ENCODE results near the gene CAMK2G. TPM values are rescaled to one million over a fixed set of nuclear protein-coding genes. Genes with fewer than 3 reads are reported as not detected.

CAMK2G gene
- total and polyA plus RNA-seq, 2 experiments from 2014 or later, result 30.6 to 34.1 TPM

DNA sequence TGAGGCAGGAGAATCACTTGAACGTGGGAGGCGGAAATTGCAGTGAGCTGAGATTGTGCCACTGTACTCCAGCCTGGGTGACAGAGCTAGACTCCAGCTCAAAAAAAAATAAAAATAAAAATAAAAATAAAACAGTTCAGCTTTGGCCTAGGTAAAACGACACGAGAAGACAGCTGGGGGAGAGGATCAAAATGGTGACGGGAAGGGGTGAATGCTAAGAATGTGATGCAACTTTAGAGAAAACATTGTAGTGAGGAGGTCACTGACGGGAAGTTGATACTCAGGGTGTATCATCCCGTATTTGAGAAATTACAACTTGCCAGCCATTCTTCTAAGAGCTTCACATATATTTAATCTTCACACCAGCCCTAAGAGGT is 64.0 kb downstream of the CAMK2G start:
- Histone ChIP-seq H3K27me3 (ENCODE audit: insufficient read depth) (no peaks in the 10 kb centered on the region), H3K4me2 (peak overlapping the region; percentile 84), H3K36me3 (ENCODE audit: insufficient read depth) (peaks cover 3% of the 10 kb centered on the region; the same call in 1 of the 2 replicates), H3K4me3 (peak overlapping the region; percentile 84), H3K79me2 (replicated peaks; ENCODE audit: insufficient read depth) (no peaks in the 10 kb centered on the region), H3K9me2 (ENCODE audit: insufficient read depth) (no peaks in the 10 kb centered on the region), H4K20me1 (replicated peaks; ENCODE audit: insufficient read depth) (peaks cover 9% of the 10 kb centered on the region), H3F3A (replicated peaks; ENCODE audit: low read depth) (0 out of 2 replicates have a peak, but pooled peaks cover 13% of the 10 kb centered on the region), H3K27ac (ENCODE audit: low read depth) (no peak overlapping the region), H2AFZ (peak overlapping the region; percentile 87; the same call in 1 of the 2 replicates), H3K4me1 (ENCODE audit: insufficient read depth) (peaks cover 7% of the 10 kb centered on the region)
- Mint-ChIP-seq H3K4me3 (peak overlapping the region; percentile 79), H3K4me1 (peaks cover 13% of the 10 kb centered on the region), H3K27me3 (ENCODE audit: insufficient read depth, low read depth, poor library complexity) (peaks cover 18% of the 10 kb centered on the region), H3K9me3 (no peaks in the 10 kb centered on the region), H3K27ac (no peak overlapping the region), H3K36me3 (ENCODE audit: low read depth) (peaks cover 41% of the 10 kb centered on the region)
- TF ChIP-seq NANOG (IDR thresholded peaks at IDR 0.05; ENCODE audit: borderline replicate concordance) (no peak), CREB1 (CRISPR knock-in tag; IDR thresholded peaks at IDR 0.05; ENCODE audit: low read depth) (no peak), JUNB (IDR thresholded peaks at IDR 0.05; ENCODE audit: unreplicated experiment) (no peak), ZNF331 (CRISPR knock-in tag; IDR thresholded peaks at IDR 0.05; ENCODE audit: low read depth) (no peak), STAT1 (IDR thresholded peaks at IDR 0.05; ENCODE audit: unreplicated experiment) (no peak), EZH2phosphoT487 (IDR thresholded peaks at IDR 0.05; ENCODE audit: unreplicated experiment) (no peak), CTCF (conservative IDR thresholded peaks at IDR 0.05; ENCODE audit: low read depth in 2 of 2) (no peak), ZNF462 (CRISPR knock-in tag; IDR thresholded peaks at IDR 0.05) (no peak), POLR2AphosphoS5 (IDR thresholded peaks at IDR 0.05; ENCODE audit: low read depth) (no peak), ZNF114 (CRISPR knock-in tag; IDR thresholded peaks at IDR 0.05) (no peak), EZH2 (IDR thresholded peaks at IDR 0.05; ENCODE audit: low read depth, unreplicated experiment) (no peak)
- TF ChIP-seq, protein P1, sequence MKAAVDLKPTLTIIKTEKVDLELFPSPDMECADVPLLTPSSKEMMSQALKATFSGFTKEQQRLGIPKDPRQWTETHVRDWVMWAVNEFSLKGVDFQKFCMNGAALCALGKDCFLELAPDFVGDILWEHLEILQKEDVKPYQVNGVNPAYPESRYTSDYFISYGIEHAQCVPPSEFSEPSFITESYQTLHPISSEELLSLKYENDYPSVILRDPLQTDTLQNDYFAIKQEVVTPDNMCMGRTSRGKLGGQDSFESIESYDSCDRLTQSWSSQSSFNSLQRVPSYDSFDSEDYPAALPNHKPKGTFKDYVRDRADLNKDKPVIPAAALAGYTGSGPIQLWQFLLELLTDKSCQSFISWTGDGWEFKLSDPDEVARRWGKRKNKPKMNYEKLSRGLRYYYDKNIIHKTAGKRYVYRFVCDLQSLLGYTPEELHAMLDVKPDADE (IDR thresholded peaks at IDR 0.05), result no peak
- TF ChIP-seq, protein P2, sequence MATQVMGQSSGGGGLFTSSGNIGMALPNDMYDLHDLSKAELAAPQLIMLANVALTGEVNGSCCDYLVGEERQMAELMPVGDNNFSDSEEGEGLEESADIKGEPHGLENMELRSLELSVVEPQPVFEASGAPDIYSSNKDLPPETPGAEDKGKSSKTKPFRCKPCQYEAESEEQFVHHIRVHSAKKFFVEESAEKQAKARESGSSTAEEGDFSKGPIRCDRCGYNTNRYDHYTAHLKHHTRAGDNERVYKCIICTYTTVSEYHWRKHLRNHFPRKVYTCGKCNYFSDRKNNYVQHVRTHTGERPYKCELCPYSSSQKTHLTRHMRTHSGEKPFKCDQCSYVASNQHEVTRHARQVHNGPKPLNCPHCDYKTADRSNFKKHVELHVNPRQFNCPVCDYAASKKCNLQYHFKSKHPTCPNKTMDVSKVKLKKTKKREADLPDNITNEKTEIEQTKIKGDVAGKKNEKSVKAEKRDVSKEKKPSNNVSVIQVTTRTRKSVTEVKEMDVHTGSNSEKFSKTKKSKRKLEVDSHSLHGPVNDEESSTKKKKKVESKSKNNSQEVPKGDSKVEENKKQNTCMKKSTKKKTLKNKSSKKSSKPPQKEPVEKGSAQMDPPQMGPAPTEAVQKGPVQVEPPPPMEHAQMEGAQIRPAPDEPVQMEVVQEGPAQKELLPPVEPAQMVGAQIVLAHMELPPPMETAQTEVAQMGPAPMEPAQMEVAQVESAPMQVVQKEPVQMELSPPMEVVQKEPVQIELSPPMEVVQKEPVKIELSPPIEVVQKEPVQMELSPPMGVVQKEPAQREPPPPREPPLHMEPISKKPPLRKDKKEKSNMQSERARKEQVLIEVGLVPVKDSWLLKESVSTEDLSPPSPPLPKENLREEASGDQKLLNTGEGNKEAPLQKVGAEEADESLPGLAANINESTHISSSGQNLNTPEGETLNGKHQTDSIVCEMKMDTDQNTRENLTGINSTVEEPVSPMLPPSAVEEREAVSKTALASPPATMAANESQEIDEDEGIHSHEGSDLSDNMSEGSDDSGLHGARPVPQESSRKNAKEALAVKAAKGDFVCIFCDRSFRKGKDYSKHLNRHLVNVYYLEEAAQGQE (IDR thresholded peaks at IDR 0.05; ENCODE audit: unreplicated experiment), result no peak
- DNase-seq (ENCODE audit: low spot score) (no peak), ATAC-seq (no peak)

Data from GM23338 (cell line).